GM18498 (cell line): Measurements from ENCODE around the gene MSN.
"Not testable (repeated sequence)": the region's sequence is repeated elsewhere in the genome, so short reads cannot be mapped to it uniquely, and the experiment has no call there.

ENCODE experiments used
- ATAC-seq: cut with Tn5 transposase; IDR thresholded peaks from one replicate; pipeline ENCODE4 v1.9.1; 2021; ENCODE audit warnings: mild to moderate bottlenecking, moderate library complexity; ENCODE audit not compliant: unreplicated experiment

The MSN gene

DNA sequence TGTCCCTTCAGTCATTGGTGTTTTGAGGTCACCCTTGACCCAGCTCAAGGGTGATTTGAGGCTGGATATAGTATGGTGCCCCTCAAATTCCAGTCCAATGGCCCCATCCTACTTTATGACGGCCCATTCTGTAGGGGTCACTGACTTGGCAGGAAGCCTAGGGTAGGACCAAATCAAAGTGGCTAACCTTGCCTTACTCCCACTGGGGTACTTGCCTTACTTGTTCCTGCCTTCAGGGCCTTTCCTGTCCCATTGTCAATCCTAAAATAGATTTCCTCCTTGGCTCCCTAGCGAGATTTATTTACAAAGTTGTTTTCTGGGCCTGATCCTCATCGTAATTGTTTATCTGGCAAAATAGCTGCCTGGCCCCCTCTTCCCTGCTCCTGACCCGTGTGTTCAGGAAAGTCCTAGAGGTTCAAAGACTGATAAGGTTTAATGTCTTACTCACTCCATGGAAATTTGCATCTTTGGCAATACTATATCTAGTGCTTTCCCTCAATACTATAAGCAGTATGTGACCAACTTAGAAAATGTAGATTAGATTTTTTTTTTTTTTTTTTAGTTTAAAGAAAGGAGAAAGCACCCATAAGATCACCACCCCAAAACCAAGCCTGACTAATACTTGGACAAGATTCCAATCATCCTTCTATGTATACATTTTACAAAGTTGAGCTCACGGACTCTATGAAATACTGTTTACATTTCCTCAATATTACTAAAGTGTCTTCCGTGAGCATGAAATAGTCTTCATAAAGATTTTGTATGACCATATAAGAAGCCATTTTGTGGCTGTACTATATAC is 44.8 kb downstream of the MSN start:
- ATAC-seq: no peak

- ATAC-seq: no peak
Measured at GRCh38 chrX:65718538-65718937, 51.1 kb downstream of the MSN start.

GRCh38 chrX:65720381-65720964 is 53.0 kb downstream of the MSN start:
- ATAC-seq: no peak

DNA sequence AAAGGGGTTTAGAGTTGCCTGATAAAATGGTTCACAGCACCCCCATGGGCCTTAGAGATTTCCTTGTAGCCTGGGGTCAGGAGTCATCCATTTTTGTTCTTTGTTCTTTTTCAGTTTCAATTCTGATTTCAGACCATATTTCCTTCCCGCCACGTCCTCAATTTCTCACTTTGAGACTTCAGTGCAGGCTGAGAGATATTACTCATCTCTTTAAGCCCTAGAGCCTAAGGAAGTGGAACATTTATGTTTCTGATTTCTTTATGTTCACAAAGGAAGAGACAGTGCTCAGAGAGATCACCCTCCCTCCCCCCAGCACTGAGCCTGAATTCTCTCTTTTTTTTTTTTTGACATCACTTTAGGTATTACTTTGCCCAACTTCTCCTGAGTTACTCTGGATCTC is 56.3 kb downstream of the MSN start:
- peak; percentile 62 for ATAC-seq

- no peak for ATAC-seq
Measured at GRCh38 chrX:65726715-65727114, 59.3 kb downstream of the MSN start.

- ATAC-seq: no peak
Measured at GRCh38 chrX:65731684-65732289, 64.3 kb downstream of the MSN start.

GRCh38 chrX:65740909-65741308 is 73.5 kb downstream of the MSN start:
- no peak for ATAC-seq

GRCh38 chrX:65741823-65742222 is 74.4 kb downstream of the MSN start:
- no peak for ATAC-seq

GRCh38 chrX:65744965-65745364 is 77.5 kb downstream of the MSN start:
- ATAC-seq: no peak

DNA sequence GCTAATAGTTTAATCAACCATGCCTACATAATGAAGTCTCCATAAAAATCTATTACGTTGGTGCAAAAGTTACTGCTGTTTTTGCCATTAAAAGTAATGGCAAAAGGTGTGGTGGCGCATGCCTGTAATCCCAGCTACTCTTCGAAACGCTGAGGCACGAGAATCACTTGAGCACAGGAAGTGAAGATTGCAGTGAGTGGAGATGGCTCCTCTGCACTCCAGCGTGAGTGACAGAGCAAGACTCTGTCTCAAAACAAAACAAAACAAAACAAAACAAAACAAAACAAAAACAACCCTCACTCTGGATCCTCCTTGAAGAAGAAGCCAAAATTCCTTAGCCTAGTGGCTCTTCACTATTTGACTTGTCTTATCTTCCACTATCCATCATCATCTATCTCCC is 78.0 kb downstream of the MSN start:
- no peak for ATAC-seq

DNA sequence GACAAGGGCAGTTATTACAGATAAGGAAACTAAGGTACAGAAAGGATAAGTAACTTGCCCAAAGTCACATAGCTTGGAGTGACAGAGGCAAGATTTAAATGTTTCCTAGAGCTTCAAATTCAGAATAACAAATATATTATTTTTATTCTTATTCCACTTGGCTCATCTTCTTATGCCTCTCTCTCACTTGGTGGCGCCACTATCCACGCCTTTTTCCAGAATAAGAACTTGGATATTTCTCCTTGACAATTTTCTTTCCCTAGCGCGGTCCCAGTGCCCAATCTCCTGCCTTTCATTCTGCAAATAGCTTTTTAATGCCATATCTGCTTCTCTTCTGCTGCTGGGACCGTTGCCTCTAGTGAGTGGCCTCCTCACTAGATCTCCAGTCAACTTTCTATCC is 78.5 kb downstream of the MSN start:
- ATAC-seq: no peak

DNA sequence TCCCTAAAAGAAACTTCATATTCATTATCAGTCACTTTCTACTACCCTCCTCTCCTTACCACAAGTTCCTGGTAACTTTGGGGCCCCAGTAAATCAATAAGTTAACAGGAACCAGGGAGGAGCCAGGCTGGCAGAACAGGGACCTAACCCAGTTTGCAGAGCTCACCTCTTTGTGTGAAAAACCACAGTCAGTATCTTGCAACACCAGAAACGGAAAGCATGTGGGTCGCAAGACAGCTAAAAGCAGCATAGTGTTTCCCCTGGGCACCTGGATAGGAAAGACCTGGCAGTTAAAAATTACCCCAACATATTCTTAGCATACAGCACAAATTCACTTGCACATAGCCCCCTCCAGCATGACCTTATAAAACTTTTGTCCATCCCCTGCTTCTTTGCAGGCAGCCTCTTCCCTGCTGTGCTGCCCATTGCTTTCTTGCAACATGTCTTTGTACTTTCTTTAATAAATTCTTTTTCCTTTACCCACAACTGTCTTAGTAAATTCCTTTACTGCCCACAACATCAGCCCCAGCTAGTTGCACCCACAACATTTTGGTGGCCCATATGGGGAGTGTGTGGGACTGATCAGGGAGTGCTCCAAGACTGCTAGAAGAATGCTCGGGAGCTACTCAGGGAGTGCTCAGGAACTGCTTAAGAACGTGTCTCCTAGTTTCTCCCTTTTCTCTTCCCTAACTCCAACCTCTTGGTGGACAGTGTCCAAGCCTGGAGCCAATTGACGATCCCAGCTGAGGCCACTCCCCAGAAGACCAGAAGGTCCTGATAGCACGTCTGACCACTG is 83.4 kb downstream of the MSN start:
- peak; percentile 90 for ATAC-seq

GRCh38 chrX:65751519-65751918 is 84.1 kb downstream of the MSN start:
- no peak for ATAC-seq

DNA sequence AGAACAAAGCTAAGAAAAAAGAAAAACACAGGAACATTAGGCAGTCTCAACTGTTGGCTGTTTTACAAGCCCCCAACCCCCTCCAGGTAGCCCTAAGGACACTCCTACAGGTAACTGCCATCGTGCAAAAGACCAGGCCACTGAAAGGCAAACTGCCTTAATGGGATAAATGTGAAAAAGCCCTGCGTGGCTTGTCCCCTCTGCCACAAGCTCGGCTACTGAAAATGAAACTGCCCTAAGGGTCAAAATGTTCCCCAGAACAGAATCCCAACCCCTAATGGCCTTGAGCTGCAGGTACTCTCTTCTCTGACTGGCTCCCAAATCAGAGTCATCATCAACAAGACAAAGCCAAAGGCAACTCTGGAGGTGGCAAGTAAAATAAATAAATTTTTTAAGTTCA is 84.8 kb downstream of the MSN start:
- ATAC-seq: no peak

DNA sequence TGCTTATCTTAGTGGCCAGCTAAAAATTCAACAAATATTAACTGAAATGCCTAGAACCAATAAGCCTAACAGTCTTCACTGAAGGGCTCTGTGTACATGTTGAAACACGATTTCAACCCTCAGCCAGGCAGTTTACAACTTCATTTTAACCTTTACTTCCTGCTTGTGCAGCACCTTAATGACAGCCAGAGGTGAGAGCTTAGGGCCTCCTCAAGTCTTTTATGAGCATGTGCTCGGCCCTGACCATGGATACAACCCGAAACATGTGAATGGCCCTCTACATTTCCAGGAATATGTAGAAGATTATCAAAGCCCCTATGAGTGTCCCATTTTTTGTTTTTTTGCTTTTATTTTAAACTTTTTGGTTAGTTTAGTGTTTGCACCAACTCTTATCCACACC is 88.3 kb downstream of the MSN start:
- ATAC-seq: no peak

- ATAC-seq: no peak
Measured at GRCh38 chrX:65757943-65758342, 90.5 kb downstream of the MSN start.

GRCh38 chrX:65758505-65758904 is 91.1 kb downstream of the MSN start:
- ATAC-seq: no peak

DNA sequence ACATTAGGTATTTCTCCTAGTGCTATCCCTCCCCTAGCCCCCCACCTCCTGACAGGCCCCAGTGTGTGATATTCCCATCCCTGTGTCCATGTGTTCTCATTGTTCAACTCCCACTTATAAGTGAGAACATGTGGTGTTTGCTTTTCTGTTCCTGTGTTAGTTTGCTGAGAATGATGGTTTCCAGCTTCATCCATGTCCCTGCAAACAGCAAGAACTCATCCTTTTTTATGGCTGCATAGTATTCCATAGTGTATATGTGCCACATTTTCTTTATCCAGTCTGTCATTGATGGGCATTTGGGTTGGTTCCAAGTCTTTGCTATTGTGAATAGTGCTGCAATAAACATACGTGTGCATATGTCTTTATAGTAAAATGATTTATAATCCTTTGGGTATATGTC is 92.1 kb downstream of the MSN start:
- ATAC-seq: not testable (repeated sequence)

DNA sequence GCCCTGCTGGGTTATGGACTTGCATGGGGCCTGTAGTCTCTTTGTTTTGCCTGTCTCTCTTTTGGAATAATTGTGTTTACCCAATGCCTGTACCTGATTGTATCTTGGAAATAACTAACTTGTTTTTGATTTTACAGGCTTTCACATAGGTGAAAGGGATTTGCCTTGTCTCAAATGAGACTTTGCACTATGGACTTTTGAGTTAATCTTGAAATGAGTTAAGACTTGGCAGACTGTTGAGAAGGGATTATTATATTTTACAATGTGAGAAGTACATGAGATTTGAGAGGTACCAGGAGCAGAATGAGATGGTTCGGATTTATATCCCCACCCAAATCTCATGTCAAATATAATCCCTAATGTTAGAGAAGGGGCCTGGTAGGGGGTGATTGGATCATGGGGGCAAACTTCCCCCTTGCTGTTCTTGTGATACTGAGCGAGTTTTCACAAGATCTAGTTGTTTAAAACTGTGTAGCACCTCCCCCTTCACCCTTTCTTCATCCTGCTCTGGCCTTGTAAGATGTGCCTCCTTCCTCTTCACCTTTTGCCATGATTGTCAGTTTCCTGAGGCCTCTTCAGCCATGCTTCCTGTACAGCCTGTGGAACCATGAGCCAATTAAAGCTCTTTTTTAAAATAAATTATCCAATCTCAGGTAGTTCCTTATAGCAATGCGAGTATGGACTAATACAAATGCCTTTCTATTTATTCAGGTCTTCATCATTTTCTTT is 102.3 kb downstream of the MSN start:
- ATAC-seq: no peak

DNA sequence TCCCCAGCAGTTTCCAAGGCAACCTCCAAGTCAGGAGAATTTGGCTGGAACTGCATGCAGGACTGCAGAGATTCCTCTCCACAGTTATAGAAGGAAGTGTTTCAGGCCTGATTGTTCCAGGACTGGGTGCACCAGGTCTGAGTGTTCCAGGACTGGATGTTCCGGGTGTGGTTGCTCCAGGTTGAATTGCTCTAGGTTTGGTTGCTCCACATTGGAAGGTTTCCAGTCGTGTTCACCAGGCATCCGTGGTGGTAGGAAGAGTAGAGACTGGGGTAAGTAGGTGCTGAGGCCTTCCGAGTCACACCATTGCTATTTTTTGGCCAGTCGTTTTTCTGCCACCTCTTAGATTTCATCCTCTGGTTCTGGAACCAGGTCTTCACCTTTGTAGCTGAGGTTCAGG is 105.4 kb downstream of the MSN start:
- ATAC-seq: no peak

DNA sequence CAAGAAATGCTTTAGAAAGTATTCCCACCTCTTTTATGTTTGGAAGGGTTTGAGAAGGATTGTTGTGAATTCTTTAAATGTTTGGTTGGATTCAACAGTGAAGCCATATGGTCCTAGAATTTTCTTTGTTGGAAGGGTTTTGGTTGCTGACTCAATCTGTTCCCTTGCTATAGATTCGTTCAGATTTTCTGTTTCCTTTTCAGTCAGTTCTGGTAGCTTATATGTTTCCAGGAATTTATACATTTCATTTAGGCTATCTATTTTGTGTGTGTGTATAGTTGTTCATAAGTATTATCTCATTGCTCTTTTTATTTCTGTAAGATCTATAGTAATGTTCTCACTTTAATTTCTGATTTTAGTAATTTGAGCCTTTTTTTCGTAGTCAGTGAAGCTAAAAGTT is 114.4 kb downstream of the MSN start:
- no peak for ATAC-seq
